SU-DHL-6 (cell line): Measurements from ENCODE around the gene USP46.

Source experiments
- H2AFZ ChIP-seq: fragments of 200-600 bp; sonication (generic); 2 replicates; pipeline ENCODE4 v1.6.1; 2014; ENCODE audit warnings: low read depth, mild to moderate bottlenecking, moderate library complexity, mixed read lengths, antibody characterized with exemption, low read length; ENCODE audit not compliant: severe bottlenecking
- H3F3A ChIP-seq: fragments of 200-600 bp; shearing (Covaris generic); 2 replicates; pipeline ENCODE4 v1.6.0; 2016; ENCODE audit warnings: antibody characterized with exemption, mild to moderate bottlenecking; ENCODE audit not compliant: insufficient read depth
- H3K27ac ChIP-seq: fragments of 200-600 bp; sonication (generic); 2 replicates; pipeline ENCODE4 v1.5.1; 2016; ENCODE audit warnings: low read depth, mild to moderate bottlenecking, low read length, moderate library complexity, mixed read lengths
- H3K27me3 ChIP-seq: fragments of 200-600 bp; sonication (generic), shearing (Covaris generic); 2 replicates; pipeline ENCODE4 v1.6.0; 2014; ENCODE audit warnings: mild to moderate bottlenecking, low read length
- H3K36me3 ChIP-seq: fragments of 200-600 bp; sonication (generic); 2 replicates; pipeline ENCODE4 v1.6.1; 2014; ENCODE audit warnings: mild to moderate bottlenecking, low read length, mixed read lengths
- H3K4me2 ChIP-seq: fragments of 300-600, 200-600 bp; shearing (Covaris generic), sonication (generic); 2 replicates; pipeline ENCODE4 v1.6.0; 2014; ENCODE audit warnings: low read length, low read depth, mild to moderate bottlenecking; ENCODE audit not compliant: poor library complexity, severe bottlenecking
- H3K4me3 ChIP-seq: fragments of 200-600 bp; sonication (generic); 2 replicates; pipeline ENCODE4 v1.5.1; 2014; ENCODE audit warnings: antibody characterized with exemption, low read length, mild to moderate bottlenecking, mixed read lengths; ENCODE audit not compliant: insufficient read depth, poor library complexity, severe bottlenecking
- H3K79me2 ChIP-seq: fragments of 200-600 bp; sonication (generic); 2 replicates; pipeline ENCODE4 v1.6.1; 2014; ENCODE audit warnings: mild to moderate bottlenecking, low read length, moderate library complexity; ENCODE audit not compliant: insufficient read depth
- H3K9ac ChIP-seq: fragments of 200-600 bp; sonication (generic); 2 replicates; pipeline ENCODE4 v1.7.0; 2014; ENCODE audit warnings: mild to moderate bottlenecking, low read length
- H3K9me2 ChIP-seq: fragments of 200-600 bp; sonication (generic); replicated peaks from 2 replicates; pipeline ENCODE4 v1.6.1; 2014; ENCODE audit warnings: low read length; ENCODE audit not compliant: insufficient read depth
- H3K9me3 ChIP-seq: fragments of 200-600 bp; sonication (generic); 2 replicates; pipeline ENCODE4 v1.6.1; 2014; ENCODE audit warnings: low read length, mixed read lengths; ENCODE audit not compliant: insufficient read depth
- H4K20me1 ChIP-seq: fragments of 200-600 bp; sonication (generic); 2 replicates; pipeline ENCODE4 v1.6.1; 2014; ENCODE audit warnings: low read depth, mild to moderate bottlenecking, antibody characterized with exemption, low read length, moderate library complexity, mixed read lengths
- EZH2phosphoT487 ChIP-seq: fragments of 200-600 bp; sonication (generic), shearing (Covaris generic); conservative IDR thresholded peaks from 2 replicates; pipeline ENCODE4 v1.6.1; 2018; ENCODE audit warnings: mild to moderate bottlenecking, antibody characterized with exemption, low read length, moderate library complexity, mixed read lengths
- TF ChIP-seq, protein P1 (sequence below): fragments of 200-600 bp; sonication (generic); IDR thresholded peaks from one replicate; pipeline ENCODE4 v1.5.1; 2017; ENCODE audit warnings: antibody characterized with exemption, mild to moderate bottlenecking, low read length, moderate library complexity; ENCODE audit not compliant: insufficient read depth, poor library complexity, severe bottlenecking

Gene USP46

DNA sequence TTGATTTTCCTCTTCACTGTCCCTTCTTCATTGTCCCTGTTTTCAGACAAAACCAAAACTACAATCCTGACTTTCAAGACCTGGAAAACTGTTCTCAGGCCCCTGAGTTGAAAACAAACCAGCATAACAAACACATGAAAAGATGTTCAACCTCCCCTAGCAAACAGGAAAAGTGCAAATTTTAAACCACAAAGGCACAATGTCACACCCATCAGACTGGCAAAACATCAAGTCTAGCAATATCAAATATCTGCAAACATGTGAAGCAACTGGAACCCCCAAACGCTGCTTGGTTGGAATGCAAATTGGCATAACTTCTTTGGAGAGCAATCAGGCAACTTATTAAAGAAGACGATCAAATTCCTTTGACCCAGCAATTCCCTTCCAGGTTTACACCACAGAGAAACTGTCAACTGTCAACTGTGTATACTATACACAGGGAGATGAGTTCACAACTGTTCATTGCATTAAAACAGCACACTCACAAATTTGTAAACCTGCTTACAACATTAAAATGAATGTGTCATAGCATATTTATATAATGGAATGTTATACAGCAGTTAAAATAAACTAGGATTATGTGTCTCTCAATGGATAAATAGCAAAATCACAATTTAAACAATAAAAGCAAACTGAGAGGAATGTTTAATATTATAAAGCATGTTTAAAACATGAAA, 7.0 kb downstream of the USP46 start:
- no peak overlapping the region for H3K9ac ChIP-seq
- no peak overlapping the region for H3K27ac ChIP-seq
- TF ChIP-seq, protein P1, sequence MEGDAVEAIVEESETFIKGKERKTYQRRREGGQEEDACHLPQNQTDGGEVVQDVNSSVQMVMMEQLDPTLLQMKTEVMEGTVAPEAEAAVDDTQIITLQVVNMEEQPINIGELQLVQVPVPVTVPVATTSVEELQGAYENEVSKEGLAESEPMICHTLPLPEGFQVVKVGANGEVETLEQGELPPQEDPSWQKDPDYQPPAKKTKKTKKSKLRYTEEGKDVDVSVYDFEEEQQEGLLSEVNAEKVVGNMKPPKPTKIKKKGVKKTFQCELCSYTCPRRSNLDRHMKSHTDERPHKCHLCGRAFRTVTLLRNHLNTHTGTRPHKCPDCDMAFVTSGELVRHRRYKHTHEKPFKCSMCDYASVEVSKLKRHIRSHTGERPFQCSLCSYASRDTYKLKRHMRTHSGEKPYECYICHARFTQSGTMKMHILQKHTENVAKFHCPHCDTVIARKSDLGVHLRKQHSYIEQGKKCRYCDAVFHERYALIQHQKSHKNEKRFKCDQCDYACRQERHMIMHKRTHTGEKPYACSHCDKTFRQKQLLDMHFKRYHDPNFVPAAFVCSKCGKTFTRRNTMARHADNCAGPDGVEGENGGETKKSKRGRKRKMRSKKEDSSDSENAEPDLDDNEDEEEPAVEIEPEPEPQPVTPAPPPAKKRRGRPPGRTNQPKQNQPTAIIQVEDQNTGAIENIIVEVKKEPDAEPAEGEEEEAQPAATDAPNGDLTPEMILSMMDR: no peak
- TF ChIP-seq EZH2phosphoT487: no peak
- no peaks in the 10 kb centered on the region for H3F3A ChIP-seq
- H3K36me3 ChIP-seq: no peaks in the 10 kb centered on the region
- H3K27me3 ChIP-seq: no peaks in the 10 kb centered on the region
- no peak overlapping the region for H2AFZ ChIP-seq
- no peaks in the 10 kb centered on the region for H3K9me2 ChIP-seq
- H3K4me3 ChIP-seq: no peak overlapping the region
- no peaks in the 10 kb centered on the region for H3K9me3 ChIP-seq
- no peaks in the 10 kb centered on the region for H3K79me2 ChIP-seq
- no peak overlapping the region for H3K4me2 ChIP-seq
- no peaks in the 10 kb centered on the region for H4K20me1 ChIP-seq

DNA sequence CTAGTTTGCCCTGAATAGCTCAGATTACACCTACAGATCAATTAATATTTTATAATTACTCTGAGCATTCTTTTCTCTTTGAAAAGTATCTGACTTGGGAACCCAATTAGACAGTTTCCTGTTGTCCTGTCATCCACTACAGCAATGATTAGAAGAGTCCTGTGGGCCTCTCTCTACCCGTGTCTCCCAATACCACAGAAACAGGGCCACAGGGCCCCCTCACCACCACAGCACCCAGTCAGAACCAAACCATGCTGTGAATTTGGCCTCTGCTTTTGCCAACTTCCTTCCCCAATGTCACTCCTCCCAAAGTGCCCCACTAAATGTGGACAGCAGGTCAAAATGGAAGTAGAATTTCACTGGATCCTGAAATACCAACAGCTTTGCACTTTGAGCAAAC, 10.3 kb downstream of the USP46 start:
- TF ChIP-seq, protein P1: no peak
- TF ChIP-seq EZH2phosphoT487: no peak
- H3K4me2 ChIP-seq: no peak overlapping the region
- no peak overlapping the region for H3K27ac ChIP-seq
- H4K20me1 ChIP-seq: no peaks in the 10 kb centered on the region
- H3K9me3 ChIP-seq: no peaks in the 10 kb centered on the region
- no peaks in the 10 kb centered on the region for H3K9me2 ChIP-seq
- no peaks in the 10 kb centered on the region for H3K27me3 ChIP-seq
- H2AFZ ChIP-seq: no peak overlapping the region
- no peak overlapping the region for H3K4me3 ChIP-seq
- no peaks in the 10 kb centered on the region for H3K79me2 ChIP-seq
- H3K36me3 ChIP-seq: no peaks in the 10 kb centered on the region
- no peak overlapping the region for H3K9ac ChIP-seq
- H3F3A ChIP-seq: no peaks in the 10 kb centered on the region

DNA sequence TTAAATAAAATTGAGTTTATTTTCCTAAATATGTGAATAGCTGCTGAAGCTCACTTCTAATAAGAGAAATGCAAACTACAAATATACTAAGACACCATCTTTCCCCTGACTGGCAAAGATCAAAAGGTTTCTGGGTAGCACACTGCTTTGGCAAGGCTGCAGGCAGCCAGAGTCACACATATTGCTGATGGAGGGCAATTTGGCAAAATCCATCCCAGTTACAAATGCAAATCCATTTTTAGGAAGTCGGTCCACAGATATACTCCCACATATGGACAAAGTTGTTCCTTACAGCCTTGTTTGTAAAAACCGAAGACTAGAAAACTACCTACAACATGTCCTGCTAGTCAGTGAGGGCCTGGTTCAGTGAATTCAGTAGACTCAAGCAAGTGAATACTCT, 12.4 kb downstream of the USP46 start:
- no peak for TF ChIP-seq EZH2phosphoT487
- TF ChIP-seq, protein P1: no peak
- no peaks in the 10 kb centered on the region for H3K9me3 ChIP-seq
- no peak overlapping the region for H3K9ac ChIP-seq
- no peak overlapping the region for H2AFZ ChIP-seq
- no peak overlapping the region for H3K27ac ChIP-seq
- H3K79me2 ChIP-seq: no peaks in the 10 kb centered on the region
- H3K4me2 ChIP-seq: no peak overlapping the region
- H3K4me3 ChIP-seq: no peak overlapping the region
- H4K20me1 ChIP-seq: peaks cover 3% of the 10 kb centered on the region; the same call in 1 of the 2 replicates
- H3K9me2 ChIP-seq: no peaks in the 10 kb centered on the region
- no peaks in the 10 kb centered on the region for H3K27me3 ChIP-seq
- H3K36me3 ChIP-seq: no peaks in the 10 kb centered on the region
- no peaks in the 10 kb centered on the region for H3F3A ChIP-seq
